ENCODE data around the gene RSPH6A. TPM values are rescaled to one million over a fixed set of nuclear protein-coding genes. Genes with fewer than 3 reads are reported as not detected.
A peak's percentile ranks its signal among the peaks of the same experiment; 100 is the strongest.

The RSPH6A gene
- total and polyA plus RNA-seq, 10 of the 15 experiments (the other 5 are each of a cell fraction or from before 2014, with no cell fraction given), result 0.03 to 0.41 (median 0.22) TPM; not detected in 4

DNA sequence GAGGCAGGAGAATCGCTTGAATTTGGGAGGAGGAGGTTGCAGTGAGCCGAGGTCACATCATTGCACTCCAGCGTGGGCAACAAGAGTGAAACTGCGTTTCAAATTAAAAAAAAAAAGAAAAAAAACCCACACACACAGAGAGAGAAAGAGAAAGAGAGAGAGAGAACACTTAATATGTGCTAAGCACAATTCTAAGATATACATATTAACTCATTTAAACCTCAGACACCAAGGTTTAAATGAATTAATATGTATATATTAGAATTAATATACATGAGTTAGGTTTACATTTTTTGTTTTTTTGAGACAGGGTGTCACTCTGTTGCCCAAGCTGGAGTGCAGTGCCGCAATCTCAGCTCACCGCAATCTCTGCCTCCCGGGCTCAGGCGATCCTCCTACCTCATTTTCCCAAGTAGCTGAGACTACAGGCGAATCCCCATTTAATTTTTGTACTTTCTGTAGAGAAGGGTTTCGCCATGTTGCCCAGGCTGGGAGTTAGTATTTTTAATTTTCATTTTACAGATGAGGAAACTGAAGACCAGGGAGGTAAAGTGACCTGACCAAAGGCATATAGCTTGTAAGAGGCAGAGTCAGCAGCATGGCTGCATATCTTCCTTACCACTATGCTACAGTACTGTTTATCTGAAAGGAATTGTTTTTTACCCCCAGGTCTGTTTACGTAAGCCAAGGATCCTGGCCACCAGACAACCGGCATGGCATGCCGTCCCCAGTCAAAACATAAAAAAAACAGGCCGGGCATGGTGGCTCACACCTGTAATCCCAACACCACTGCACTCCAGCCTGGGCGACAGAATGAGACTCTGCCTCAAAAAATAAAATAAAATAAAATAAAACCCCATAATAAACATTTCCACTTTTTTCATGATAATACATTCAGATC is 45.5 kb upstream of the RSPH6A start:
- in situ Hi-C loops (cut with MboI) (no loop called here), intact Hi-C loops (cut with micrococcal nuclease; ENCODE audit: unreplicated experiment) (no loop called here)
- no peaks in the 10 kb centered on the region for H4K20me1 ChIP-seq (ENCODE audit: control insufficient read depth, insufficient read depth)
- peaks cover 31% of the 10 kb centered on the region for H3K79me2 ChIP-seq (ENCODE audit: control insufficient read depth, insufficient read depth, low read length)
- H3K9ac ChIP-seq (ENCODE audit: control insufficient read depth, insufficient read depth, low read length), result peak overlapping the region; percentile 25; the same call in 1 of the 2 replicates
- peak overlapping the region; percentile 97 for H3K4me3 ChIP-seq
- H3K4me1 ChIP-seq (ENCODE audit: control insufficient read depth, insufficient read depth, low read length), result peaks cover 5% of the 10 kb centered on the region
- FAIRE-seq (no peak), ATAC-seq (no peak), DNase-seq (ENCODE audit: low read depth, low spot score) (no peak)
- H3K36me3 ChIP-seq (ENCODE audit: control insufficient read depth in 2 of 2, insufficient read depth in 2 of 2, low read length in 1 of 2), result peaks cover 0 to 11% of the 10 kb centered on the region in 2 experiments; a peak in 1 of 4 replicates
- ChIA-PET CTCF (interaction anchor here (0.6 to 9.2 kb wide), 4 partner anchors 23 to 797 kb away, joined by 3 to 194 read pairs (median 5); partner anchors contain the start of genes IRF2BP1 and QPCTL), POLR2A (interaction anchor here (0.6 to 8.2 kb wide), 4 partner anchors 22 to 56 kb away, joined by 3 to 178 read pairs (median 4); partner anchors contain the start of genes IRF2BP1 and MYPOP), SMC1A (ENCODE audit: uncharacterized antibody, unreplicated experiment) (interaction anchor here (0.7 to 1.2 kb wide), 2 partner anchors 44 to 135 kb away, joined by 3 read pairs; partner anchors contain the start of gene CCDC61), RAD21 (ENCODE audit: unreplicated experiment) (interaction anchor here (1.0 to 1.4 kb wide), 5 partner anchors 19 to 156 kb away, joined by 3 to 6 read pairs (median 4); partner anchors contain the start of genes DMWD and SIX5)
- peak overlapping the region; percentile 8; the same call in 1 of the 2 replicates for H3K27ac ChIP-seq (ENCODE audit: control insufficient read depth, insufficient read depth)
- WGBS (ENCODE audit: insufficient coverage, insufficient replicate concordance, low lambda C conversion rate, missing lambda C conversion rate), result 89% methylated on average over 15 of the region's 15 CpGs
- peak overlapping the region; percentile 10; the same call in 1 of the 2 replicates for H3K4me2 ChIP-seq (ENCODE audit: control insufficient read depth, insufficient read depth)
- H3K9me3 ChIP-seq (replicated peaks; ENCODE audit: control insufficient read depth, insufficient read depth, low read length), result no peaks in the 10 kb centered on the region
- H3K27me3 ChIP-seq (replicated peaks in 1 of 2; ENCODE audit: control insufficient read depth in 2 of 2, insufficient read depth in 2 of 2, low read length in 1 of 2), result peaks cover 0 to 6% of the 10 kb centered on the region in 2 experiments; a peak in 2 of 4 replicates
- no peak overlapping the region for H2AFZ ChIP-seq (ENCODE audit: control insufficient read depth, low read depth, low read length)
- BruUV-seq (replicated peaks), result no TSS peak
- TF ChIP-seq, protein P1, sequence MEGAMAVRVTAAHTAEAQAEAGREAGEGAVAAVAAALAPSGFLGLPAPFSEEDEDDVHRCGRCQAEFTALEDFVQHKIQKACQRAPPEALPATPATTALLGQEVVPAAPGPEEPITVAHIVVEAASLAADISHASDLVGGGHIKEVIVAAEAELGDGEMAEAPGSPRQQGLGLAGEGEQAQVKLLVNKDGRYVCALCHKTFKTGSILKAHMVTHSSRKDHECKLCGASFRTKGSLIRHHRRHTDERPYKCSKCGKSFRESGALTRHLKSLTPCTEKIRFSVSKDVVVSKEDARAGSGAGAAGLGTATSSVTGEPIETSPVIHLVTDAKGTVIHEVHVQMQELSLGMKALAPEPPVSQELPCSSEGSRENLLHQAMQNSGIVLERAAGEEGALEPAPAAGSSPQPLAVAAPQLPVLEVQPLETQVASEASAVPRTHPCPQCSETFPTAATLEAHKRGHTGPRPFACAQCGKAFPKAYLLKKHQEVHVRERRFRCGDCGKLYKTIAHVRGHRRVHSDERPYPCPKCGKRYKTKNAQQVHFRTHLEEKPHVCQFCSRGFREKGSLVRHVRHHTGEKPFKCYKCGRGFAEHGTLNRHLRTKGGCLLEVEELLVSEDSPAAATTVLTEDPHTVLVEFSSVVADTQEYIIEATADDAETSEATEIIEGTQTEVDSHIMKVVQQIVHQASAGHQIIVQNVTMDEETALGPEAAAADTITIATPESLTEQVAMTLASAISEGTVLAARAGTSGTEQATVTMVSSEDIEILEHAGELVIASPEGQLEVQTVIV (IDR thresholded peaks at IDR 0.05; ENCODE audit: borderline replicate concordance, partially characterized antibody), result no peak
- TF ChIP-seq, protein P2, sequence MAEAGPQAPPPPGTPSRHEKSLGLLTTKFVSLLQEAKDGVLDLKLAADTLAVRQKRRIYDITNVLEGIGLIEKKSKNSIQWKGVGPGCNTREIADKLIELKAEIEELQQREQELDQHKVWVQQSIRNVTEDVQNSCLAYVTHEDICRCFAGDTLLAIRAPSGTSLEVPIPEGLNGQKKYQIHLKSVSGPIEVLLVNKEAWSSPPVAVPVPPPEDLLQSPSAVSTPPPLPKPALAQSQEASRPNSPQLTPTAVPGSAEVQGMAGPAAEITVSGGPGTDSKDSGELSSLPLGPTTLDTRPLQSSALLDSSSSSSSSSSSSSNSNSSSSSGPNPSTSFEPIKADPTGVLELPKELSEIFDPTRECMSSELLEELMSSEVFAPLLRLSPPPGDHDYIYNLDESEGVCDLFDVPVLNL (IDR thresholded peaks at IDR 0.05; ENCODE audit: low read depth, low read length), result no peak
- no peak for TF ChIP-seq ZNF217 (IDR thresholded peaks at IDR 0.05)
- TF ChIP-seq IKZF2 (IDR thresholded peaks at IDR 0.05), result no peak
- TF ChIP-seq, protein P3, sequence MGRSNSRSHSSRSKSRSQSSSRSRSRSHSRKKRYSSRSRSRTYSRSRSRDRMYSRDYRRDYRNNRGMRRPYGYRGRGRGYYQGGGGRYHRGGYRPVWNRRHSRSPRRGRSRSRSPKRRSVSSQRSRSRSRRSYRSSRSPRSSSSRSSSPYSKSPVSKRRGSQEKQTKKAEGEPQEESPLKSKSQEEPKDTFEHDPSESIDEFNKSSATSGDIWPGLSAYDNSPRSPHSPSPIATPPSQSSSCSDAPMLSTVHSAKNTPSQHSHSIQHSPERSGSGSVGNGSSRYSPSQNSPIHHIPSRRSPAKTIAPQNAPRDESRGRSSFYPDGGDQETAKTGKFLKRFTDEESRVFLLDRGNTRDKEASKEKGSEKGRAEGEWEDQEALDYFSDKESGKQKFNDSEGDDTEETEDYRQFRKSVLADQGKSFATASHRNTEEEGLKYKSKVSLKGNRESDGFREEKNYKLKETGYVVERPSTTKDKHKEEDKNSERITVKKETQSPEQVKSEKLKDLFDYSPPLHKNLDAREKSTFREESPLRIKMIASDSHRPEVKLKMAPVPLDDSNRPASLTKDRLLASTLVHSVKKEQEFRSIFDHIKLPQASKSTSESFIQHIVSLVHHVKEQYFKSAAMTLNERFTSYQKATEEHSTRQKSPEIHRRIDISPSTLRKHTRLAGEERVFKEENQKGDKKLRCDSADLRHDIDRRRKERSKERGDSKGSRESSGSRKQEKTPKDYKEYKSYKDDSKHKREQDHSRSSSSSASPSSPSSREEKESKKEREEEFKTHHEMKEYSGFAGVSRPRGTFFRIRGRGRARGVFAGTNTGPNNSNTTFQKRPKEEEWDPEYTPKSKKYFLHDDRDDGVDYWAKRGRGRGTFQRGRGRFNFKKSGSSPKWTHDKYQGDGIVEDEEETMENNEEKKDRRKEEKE (IDR thresholded peaks at IDR 0.05), result no peak
- TF ChIP-seq, protein P4, sequence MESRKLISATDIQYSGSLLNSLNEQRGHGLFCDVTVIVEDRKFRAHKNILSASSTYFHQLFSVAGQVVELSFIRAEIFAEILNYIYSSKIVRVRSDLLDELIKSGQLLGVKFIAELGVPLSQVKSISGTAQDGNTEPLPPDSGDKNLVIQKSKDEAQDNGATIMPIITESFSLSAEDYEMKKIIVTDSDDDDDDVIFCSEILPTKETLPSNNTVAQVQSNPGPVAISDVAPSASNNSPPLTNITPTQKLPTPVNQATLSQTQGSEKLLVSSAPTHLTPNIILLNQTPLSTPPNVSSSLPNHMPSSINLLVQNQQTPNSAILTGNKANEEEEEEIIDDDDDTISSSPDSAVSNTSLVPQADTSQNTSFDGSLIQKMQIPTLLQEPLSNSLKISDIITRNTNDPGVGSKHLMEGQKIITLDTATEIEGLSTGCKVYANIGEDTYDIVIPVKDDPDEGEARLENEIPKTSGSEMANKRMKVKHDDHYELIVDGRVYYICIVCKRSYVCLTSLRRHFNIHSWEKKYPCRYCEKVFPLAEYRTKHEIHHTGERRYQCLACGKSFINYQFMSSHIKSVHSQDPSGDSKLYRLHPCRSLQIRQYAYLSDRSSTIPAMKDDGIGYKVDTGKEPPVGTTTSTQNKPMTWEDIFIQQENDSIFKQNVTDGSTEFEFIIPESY (IDR thresholded peaks at IDR 0.05), result no peak
- no peak for TF ChIP-seq MTA2 (IDR thresholded peaks at IDR 0.05; ENCODE audit: low read depth)
- TF ChIP-seq SMAD1 (IDR thresholded peaks at IDR 0.05; ENCODE audit: low read depth, partially characterized antibody), result no peak
